GM20431 (cell line): ENCODE data around the gene DLL3.

Experiments used
- in situ Hi-C: fragments of 300-500 bp; cut with MseI, MboI; formaldehyde crosslinking; loops from one replicate; pipeline ENCODE4 v1.15.0; 2020; ENCODE audit warnings: low sequenced_read_pairs; ENCODE audit not compliant: unreplicated experiment

DLL3 gene

GRCh38 chr19:39480337-39481228, 18.2 kb upstream of the DLL3 start, which contains the start of gene TIMM50:
Gene TIMM50 (plus strand): TSS chr19:39480838. CDS start chr19:39480854, 16 bp downstream.
- in situ Hi-C loops = no loop called here

GRCh38 chr19:39481229-39481545, 17.6 kb upstream of the DLL3 start:
- in situ Hi-C loops = no loop called here

- in situ Hi-C loops = no loop called here
These were observed 17.1 kb upstream of the DLL3 start for GRCh38 chr19:39481676-39482075.

GRCh38 chr19:39483141-39483540, 15.6 kb upstream of the DLL3 start:
- in situ Hi-C loops = no loop called here

- in situ Hi-C loops = no loop called here
These were observed 9.0 kb upstream of the DLL3 start for GRCh38 chr19:39489756-39490155.

- in situ Hi-C loops = no loop called here
These were observed 6.5 kb upstream of the DLL3 start for GRCh38 chr19:39492225-39492624.

- in situ Hi-C loops = no loop called here
These were observed 6.0 kb upstream of the DLL3 start for GRCh38 chr19:39492788-39493187.

- in situ Hi-C loops = no loop called here
These were observed 4.1 kb upstream of the DLL3 start for GRCh38 chr19:39494661-39495060.

- in situ Hi-C loops = no loop called here
These were observed 2.7 kb upstream of the DLL3 start for GRCh38 chr19:39496063-39496462.

- in situ Hi-C loops = no loop called here
These were observed 1.1 kb upstream of the DLL3 start for GRCh38 chr19:39497701-39497995.

- in situ Hi-C loops = no loop called here
These were observed 550 bp upstream of the DLL3 start for GRCh38 chr19:39497996-39498797.

- in situ Hi-C loops = no loop called here
These were observed 1.2 kb downstream of the DLL3 start for GRCh38 chr19:39499932-39500331.

- in situ Hi-C loops = no loop called here
These were observed 1.8 kb downstream of the DLL3 start for GRCh38 chr19:39500543-39500942.

GRCh38 chr19:39501340-39501739, 2.6 kb downstream of the DLL3 start:
- in situ Hi-C loops = no loop called here

- in situ Hi-C loops = no loop called here
These were observed 4.1 kb downstream of the DLL3 start for GRCh38 chr19:39502640-39503417.

GRCh38 chr19:39506598-39506943, 7.8 kb downstream of the DLL3 start:
- in situ Hi-C loops = no loop called here

GRCh38 chr19:39506944-39507714, 8.4 kb downstream of the DLL3 start:
- in situ Hi-C loops = no loop called here

GRCh38 chr19:39507715-39508364, 9.1 kb downstream of the DLL3 start:
- in situ Hi-C loops = no loop called here

GRCh38 chr19:39508629-39509028, 9.9 kb downstream of the DLL3 start:
- in situ Hi-C loops = no loop called here

- in situ Hi-C loops = no loop called here
These were observed 10.5 kb downstream of the DLL3 start for GRCh38 chr19:39509233-39509632.
